Epithelial cell of prostate (primary cell): Measurements from ENCODE around the gene TENT5C.
A peak's percentile ranks its signal among the peaks of the same experiment; 100 is the strongest.

Experiments
- DNase-seq: peaks from one replicate; pipeline ENCODE4 v3.0.0-alpha.2; 2011; ENCODE audit warnings: low read depth, low spot score
- H3K27ac ChIP-seq: fragments of 450-650 bp; 2 replicates; pipeline ENCODE4 v1.5.1; 2017; ENCODE audit warnings: mild to moderate bottlenecking

The TENT5C gene

DNA sequence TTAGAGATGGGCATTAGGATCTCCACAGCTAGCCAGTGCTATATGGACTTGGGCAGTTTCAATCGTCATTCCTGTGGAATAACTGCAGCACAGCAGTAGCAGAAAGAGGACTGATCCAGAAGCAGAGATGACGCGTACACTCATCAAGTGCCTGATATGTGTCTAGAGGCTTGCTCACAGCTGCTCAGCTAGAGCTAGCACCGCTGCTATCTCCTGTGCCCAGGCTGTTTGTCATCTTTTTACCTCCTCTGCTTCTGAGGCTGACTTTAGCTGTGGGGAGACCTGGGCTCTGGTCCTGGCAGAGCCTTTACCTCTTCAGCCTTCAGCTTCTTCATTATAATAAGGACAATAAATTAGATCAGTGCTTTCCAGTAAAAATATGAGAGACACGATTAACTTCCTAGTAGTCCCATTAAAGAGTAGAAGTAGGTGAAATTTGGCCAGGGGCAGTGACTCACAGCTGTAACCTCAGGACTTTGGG is 5.3 kb downstream of the TENT5C start:
- no peak for DNase-seq
- no peak overlapping the region for H3K27ac ChIP-seq

GRCh38 chr1:117611894-117612483 is 6.1 kb downstream of the TENT5C start:
- DNase-seq, result no peak
- H3K27ac ChIP-seq, result no peak overlapping the region

DNA sequence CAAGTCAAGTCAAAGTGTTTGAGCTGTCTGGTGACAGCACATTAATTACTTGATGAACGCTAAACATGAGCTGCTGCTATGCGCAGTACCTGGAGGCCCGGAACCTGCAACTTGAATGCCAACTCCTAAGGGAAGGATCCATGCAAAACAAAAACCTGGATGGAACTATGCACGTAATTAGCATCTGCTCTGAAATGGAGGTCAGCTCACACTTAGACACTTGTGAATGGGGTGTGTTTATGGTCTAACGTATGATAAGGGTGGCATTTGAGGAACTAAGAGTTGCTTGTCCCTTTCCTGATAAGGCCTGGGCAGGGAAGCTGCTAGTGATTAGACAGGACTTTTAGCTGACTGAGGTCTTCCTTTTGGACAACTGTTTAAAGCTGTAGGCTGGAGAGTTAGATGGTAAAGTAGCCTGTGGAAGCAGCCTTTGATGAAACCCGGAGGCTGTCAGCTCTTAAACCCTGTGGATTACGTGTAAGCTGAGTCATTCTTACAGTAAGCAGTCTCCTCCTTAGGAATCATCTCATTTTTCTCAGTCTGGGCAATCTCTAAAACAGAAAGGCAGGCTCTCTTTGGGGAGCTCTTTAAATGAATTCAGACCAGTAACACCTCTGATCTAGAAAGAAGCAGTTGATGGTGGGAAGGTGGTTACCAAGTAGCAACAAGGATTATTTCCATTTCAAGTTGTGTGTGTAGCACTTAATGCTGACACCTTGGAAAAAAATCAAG is 6.8 kb downstream of the TENT5C start:
- DNase-seq, result peak; percentile 44
- H3K27ac ChIP-seq, result no peak overlapping the region

DNA sequence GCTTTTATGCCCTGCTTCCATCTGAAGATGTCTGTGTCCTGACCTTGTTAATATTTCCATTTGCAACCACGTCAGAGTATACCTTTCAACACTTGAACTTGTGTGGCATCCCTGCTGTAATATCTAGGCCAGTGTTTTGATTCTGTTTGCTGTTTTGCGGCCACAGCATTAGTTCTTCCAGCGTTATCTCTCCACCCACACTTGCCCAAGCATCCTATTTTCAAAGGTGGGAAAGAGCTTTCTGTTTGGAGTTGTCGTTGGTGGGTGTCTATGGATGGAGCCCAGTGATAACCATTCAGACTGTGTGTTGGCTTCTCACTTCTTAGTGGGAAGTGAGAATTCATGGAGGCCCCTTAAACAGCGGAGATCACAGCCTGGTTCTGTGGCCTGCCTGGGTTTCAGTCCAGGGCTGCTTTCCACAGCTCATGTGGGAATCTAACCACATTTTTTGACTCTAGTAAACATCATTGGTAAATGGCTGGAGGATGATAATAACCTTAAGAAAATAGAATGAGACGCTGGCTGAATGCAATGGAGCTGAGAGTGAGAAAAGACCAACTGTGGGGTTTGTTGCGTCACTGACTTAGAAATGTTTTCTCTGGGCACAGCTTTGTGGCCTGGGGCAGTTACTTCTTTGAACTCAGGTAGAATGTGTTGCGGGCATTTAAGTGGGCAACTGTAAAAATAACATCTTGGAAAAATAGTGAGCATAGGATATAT is 7.6 kb downstream of the TENT5C start:
- H3K27ac ChIP-seq, result no peak overlapping the region
- DNase-seq, result no peak

GRCh38 chr1:117613969-117614729 is 8.3 kb downstream of the TENT5C start:
- H3K27ac ChIP-seq, result no peak overlapping the region
- no peak for DNase-seq

- DNase-seq, result no peak
- H3K27ac ChIP-seq, result no peak overlapping the region
Measured at GRCh38 chr1:117615474-117615873, 9.6 kb downstream of the TENT5C start.

GRCh38 chr1:117616356-117616755 is 10.5 kb downstream of the TENT5C start:
- DNase-seq, result no peak

GRCh38 chr1:117616967-117617366 is 11.1 kb downstream of the TENT5C start:
- DNase-seq, result no peak
- no peak overlapping the region for H3K27ac ChIP-seq

More at GRCh38 chr1:117616356-117616755, 10.5 kb downstream of the TENT5C start:
- no peak overlapping the region for H3K27ac ChIP-seq

DNA sequence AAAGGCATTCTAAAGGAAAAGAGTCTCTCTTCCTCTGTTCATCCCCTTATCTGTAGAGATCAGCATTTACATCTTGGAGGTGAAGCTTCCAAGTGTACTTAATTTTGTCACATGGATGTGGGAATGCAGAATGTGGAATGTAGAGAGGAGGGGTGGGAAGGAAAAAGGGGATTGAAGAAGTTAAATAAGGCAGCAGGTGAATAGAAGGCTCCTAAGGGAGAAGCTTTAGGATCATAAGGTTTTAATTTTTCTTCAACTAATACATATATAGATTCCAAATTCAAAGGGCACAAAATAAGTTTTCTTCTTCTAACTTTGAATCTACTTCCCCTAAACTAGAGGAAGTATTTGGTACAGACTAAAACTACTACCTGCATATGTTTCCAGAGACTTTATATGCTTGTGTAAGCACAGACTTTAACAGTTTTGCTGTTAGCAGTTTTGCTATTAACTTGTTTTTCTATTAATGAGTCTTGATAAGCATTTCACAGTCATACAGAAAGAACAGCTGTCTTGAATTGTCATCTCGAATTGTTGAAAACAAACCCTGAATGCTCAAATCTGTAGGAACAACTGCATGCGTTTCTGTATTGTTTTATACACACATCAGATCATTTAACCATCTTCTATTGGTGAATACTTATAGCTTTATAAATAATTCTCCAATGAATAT is 12.7 kb downstream of the TENT5C start:
- DNase-seq, result no peak
- no peak overlapping the region for H3K27ac ChIP-seq

- no peak overlapping the region for H3K27ac ChIP-seq
- DNase-seq, result no peak
Measured at GRCh38 chr1:117620440-117620839, 14.6 kb downstream of the TENT5C start.

DNA sequence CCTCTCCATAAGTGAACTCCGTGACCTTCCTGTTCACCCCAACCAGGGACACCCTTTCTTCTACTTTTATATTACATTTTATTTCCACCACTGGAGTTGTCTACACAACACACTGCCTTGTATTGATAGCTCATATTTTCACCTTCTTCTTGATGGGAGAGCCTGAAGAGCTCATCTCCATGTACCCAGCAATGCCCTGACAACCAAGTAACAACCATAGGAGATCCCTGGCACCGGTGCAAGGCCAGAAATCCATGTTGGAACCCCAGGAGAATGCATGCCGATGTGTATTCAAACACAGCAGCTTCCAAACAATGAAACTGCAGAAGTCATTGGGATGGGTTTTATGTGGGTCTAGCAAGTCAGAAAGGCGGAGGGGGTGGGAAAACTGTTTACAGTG is 15.5 kb downstream of the TENT5C start:
- H3K27ac ChIP-seq, result no peak overlapping the region
- DNase-seq, result no peak

GRCh38 chr1:117622726-117623125 is 16.9 kb downstream of the TENT5C start:
- DNase-seq, result no peak
- H3K27ac ChIP-seq, result no peak overlapping the region

DNA sequence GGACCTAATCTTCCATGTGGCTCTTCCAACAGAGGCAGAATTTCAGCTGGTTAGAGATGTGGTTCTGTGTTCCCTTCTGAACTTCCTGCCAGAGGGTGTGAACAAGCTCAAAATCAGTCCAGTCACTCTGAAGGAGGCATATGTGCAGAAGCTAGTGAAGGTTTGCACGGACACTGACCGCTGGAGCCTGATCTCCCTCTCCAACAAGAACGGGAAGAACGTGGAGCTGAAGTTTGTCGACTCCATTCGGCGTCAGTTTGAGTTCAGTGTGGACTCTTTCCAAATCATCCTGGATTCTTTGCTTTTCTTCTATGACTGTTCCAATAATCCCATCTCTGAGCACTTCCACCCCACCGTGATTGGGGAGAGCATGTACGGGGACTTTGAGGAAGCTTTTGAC is 17.3 kb downstream of the TENT5C start:
- DNase-seq, result no peak
- H3K27ac ChIP-seq, result no peak overlapping the region

DNA sequence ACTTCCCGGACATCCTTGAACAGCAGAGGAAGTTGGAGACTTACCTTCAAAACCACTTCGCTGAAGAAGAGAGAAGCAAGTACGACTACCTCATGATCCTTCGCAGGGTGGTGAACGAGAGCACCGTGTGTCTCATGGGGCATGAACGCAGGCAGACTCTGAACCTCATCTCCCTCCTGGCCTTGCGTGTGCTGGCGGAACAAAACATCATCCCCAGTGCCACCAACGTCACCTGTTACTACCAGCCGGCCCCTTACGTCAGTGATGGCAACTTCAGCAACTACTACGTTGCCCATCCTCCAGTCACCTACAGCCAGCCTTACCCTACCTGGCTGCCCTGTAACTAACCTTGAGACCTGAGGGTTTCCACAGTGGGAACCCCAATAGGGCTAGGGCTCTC is 17.9 kb downstream of the TENT5C start:
- DNase-seq, result no peak

DNA sequence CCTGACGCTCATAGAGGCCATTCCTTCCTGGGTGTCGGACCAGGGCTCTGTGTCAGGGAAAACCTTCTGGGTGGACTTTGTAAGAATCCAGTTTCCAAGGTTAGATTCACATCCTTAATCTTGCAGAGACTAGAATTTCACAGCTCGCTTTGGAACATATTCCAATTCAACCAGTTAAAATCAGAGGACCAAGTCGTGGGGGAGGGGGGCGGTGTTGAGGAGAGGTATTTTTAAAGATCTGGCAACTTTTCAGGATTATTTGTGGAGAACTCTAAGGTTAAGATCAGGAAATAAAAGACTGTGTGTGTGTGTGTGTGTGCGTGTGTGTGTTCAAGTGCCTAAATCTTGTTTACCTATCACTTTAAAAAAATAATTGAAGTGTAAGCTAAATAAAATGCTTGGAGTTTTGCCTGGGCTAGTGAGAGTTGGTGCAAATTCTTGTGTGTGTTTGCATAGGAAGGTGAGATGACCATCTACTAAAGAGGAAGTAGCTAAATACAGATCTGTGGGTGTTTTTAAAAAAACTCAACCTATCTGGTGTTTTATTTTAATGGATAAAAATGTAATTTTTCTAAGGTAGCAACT is 21.8 kb downstream of the TENT5C start:
- DNase-seq, result no peak
- no peak overlapping the region for H3K27ac ChIP-seq

More for the DNA sequence above, 17.9 kb downstream of the TENT5C start:
- no peak overlapping the region for H3K27ac ChIP-seq

GRCh38 chr1:117628343-117628742 is 22.5 kb downstream of the TENT5C start:
- DNase-seq, result no peak
- no peak overlapping the region for H3K27ac ChIP-seq

DNA sequence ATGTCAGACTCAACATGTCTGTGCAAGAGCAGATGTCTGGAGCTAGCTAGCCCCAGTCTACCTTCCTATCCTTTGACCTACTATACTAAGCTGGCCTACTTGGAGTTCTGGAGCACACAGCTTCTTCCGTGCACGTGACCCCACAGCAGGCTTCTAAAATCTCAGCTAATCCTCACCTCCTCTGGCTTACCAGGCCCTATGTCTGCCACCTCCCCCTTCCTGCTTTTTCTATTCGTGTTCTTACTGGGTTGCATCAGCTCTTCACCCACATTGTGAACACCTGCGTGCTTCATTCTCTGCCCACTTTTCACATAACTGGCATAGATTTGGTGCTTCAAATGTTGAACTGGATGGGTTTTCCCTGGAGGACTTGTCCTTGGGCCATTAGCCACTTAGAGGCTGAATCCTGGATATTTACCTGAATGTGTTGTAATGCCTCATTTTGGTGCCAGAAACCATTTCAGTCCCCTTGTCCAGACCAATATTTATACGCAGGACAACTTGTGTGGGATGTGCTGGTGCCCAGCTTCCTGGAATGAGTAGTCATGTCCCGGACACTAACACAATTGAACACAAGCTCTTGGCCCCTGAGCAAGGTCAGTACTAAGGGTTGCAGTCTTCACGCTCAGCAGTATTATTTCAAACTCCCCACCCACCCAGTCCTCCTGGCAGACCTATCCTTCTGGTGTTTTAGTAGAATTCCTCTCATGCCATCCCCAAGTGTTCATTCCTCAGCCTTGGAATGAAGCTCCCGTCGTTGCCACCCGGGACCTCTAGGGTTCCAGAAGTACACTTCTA is 24.0 kb downstream of the TENT5C start:
- DNase-seq, result no peak
- H3K27ac ChIP-seq, result no peak overlapping the region

- no peak for DNase-seq
- H3K27ac ChIP-seq, result no peak overlapping the region
Measured at GRCh38 chr1:117630423-117630998, 24.7 kb downstream of the TENT5C start.
